T-helper 2 cell treated with Interferon-gamma antibody and Interleukin-4, amounts not matched to agents 100 ng/mL and 5 ng/mL, for 36 hours (primary cell): ENCODE data around the gene TOP2B. TPM values are rescaled to one million over a fixed set of nuclear protein-coding genes. Genes with fewer than 3 reads are reported as not detected.

Experiments used
- intact Hi-C: fragments of 100-400 bp; cut with micrococcal nuclease; formaldehyde crosslinking; loops from one replicate; pipeline ENCODE4 v1.15.1; 2023
- total RNA-seq: library from RNA; stranded (reverse); gene quantifications from 2 replicates; pipeline ENCODE4 v1.2.3, GENCODE V29; 2022

Gene TOP2B
- total RNA-seq, 1 donor from 2014 or later: 125 TPM

- intact Hi-C loops: no loop called here
Observed at GRCh38 chr3:25586167-25586505, 78.6 kb downstream of the TOP2B start.

- intact Hi-C loops: no loop called here
Observed at GRCh38 chr3:25585361-25586166, 79.1 kb downstream of the TOP2B start.

- intact Hi-C loops: no loop called here
Observed at GRCh38 chr3:25584011-25584789, 80.5 kb downstream of the TOP2B start.

GRCh38 chr3:25583343-25583742 lies 81.4 kb downstream of the TOP2B start:
- intact Hi-C loops: no loop called here

GRCh38 chr3:25582242-25582641 lies 82.5 kb downstream of the TOP2B start:
- intact Hi-C loops: no loop called here

- intact Hi-C loops: no loop called here
Observed at GRCh38 chr3:25581823-25582222, 82.9 kb downstream of the TOP2B start.

- intact Hi-C loops: no loop called here
Observed at GRCh38 chr3:25581335-25581734, 83.4 kb downstream of the TOP2B start.

GRCh38 chr3:25580534-25580933 lies 84.2 kb downstream of the TOP2B start:
- intact Hi-C loops: no loop called here

- intact Hi-C loops: no loop called here
Observed at GRCh38 chr3:25578059-25578458, 86.6 kb downstream of the TOP2B start.

- intact Hi-C loops: no loop called here
Observed at GRCh38 chr3:25576831-25577454, 87.8 kb downstream of the TOP2B start.

GRCh38 chr3:25576146-25576545 lies 88.6 kb downstream of the TOP2B start:
- intact Hi-C loops: no loop called here

- intact Hi-C loops: no loop called here
Observed at GRCh38 chr3:25575001-25575400, 89.7 kb downstream of the TOP2B start.

GRCh38 chr3:25574172-25574765 lies 90.4 kb downstream of the TOP2B start:
- intact Hi-C loops: no loop called here

- intact Hi-C loops: no loop called here
Observed at GRCh38 chr3:25573386-25574171, 91.1 kb downstream of the TOP2B start.

GRCh38 chr3:25572919-25573385 lies 91.8 kb downstream of the TOP2B start:
- intact Hi-C loops: no loop called here

- intact Hi-C loops: no loop called here
Observed at GRCh38 chr3:25572336-25572735, 92.4 kb downstream of the TOP2B start.

- intact Hi-C loops: no loop called here
Observed at GRCh38 chr3:25571285-25571684, 93.4 kb downstream of the TOP2B start.

GRCh38 chr3:25568525-25569078 lies 96.1 kb downstream of the TOP2B start:
- intact Hi-C loops: no loop called here

GRCh38 chr3:25567806-25568524 lies 96.7 kb downstream of the TOP2B start:
- intact Hi-C loops: no loop called here

GRCh38 chr3:25567388-25567787 lies 97.3 kb downstream of the TOP2B start:
- intact Hi-C loops: no loop called here
